GM23248 (cell line): Measurements from ENCODE around the gene GLS.

Source experiments
- EZH2 ChIP-seq: fragments of 200-600 bp; sonication (generic); IDR thresholded peaks from 2 replicates; pipeline ENCODE4 v1.6.1; 2018; ENCODE audit warnings: antibody characterized with exemption, mild to moderate bottlenecking; ENCODE audit not compliant: insufficient read depth, poor library complexity, severe bottlenecking
- EZH2phosphoT487 ChIP-seq: fragments of 200-600 bp; sonication (generic); IDR thresholded peaks from 2 replicates; pipeline ENCODE4 v1.6.1; 2018; ENCODE audit warnings: antibody characterized with exemption, moderate library complexity, mild to moderate bottlenecking, low read depth; ENCODE audit not compliant: insufficient read depth

- TF ChIP-seq EZH2phosphoT487, result no peak
- TF ChIP-seq EZH2, result no peak
Measured at GRCh38 chr2:190943706-190944105, 63.1 kb downstream of the GLS start.
